Left colon (tissue), 2 donors: ENCODE data around the gene MEDAG. TPM values are rescaled to one million over a fixed set of nuclear protein-coding genes. Genes with fewer than 3 reads are reported as not detected.
A peak's percentile ranks its signal among the peaks of the same experiment; 100 is the strongest.

Source experiments
- ATAC-seq: fragments of 200-7000 bp; cut with Tn5 transposase; one replicate; pipeline ENCODE4 v1.9.1; 2020; ENCODE audit warnings: mild to moderate bottlenecking, moderate library complexity
- DNase-seq, 2 donors: peaks; one replicate each; pipeline ENCODE4 v3.0.0-alpha.2; 2020
- intact Hi-C, 2 donors: fragments of 100-400 bp; cut with DNase I in 1 of 2; cut with micrococcal nuclease in 1 of 2; formaldehyde crosslinking; loops; one replicate each; pipeline versions ENCODE4 v1.11.2 to v1.14.0; 2022; cut with DNase I, micrococcal nuclease
- total RNA-seq, 2 donors: library from RNA; stranded (reverse); fragmentation: NEBNext Ultra II Directional; extraction: Animal tissue kit (Norgen Biotek cat#: 25700); gene quantifications; one replicate each; pipeline ENCODE4 v1.2.1, GENCODE V29; 2021
- donor health status: DM: no; HTN: no; CAD: no.
- donor health status: DM: yes; HTN: yes; CAD: no.

MEDAG gene
- total RNA-seq, 2 donors from 2014 or later, result 2.3 to 3.9 TPM

DNA sequence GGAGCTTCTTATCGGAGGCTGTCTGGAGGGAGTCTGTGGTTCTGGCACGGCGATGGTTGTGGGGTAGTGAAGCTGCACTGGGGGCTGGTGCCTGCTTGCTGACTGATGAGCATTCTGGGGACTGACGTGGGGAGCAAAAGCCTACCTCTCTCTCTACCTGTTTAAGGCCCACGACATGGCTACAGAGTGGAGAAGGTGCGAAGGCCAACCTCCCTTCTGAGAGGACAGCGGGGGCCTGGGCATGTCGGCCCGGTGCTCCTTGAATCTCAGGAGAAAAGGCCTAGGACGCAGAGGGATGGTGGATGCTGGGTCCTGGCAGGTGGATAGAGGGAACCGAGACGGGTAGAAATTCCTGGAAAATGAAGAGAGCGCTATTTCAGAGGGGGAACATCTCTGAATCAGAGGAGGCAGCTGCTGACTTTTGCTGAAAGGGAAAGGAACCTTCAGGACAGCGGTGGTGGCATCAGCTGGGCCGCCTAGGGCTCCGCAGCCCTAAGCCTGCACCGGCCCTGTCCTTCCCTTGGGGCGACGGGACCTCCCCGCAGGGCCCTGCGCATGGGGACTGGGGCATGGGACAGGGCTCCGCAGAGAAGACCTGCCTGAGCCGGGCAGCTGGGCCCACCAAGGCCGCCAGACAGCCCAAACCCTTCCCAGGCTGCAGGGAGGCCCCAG lies 35.0 kb upstream of the MEDAG start:
- DNase-seq (no peak), ATAC-seq (no peak)
- intact Hi-C loops, result no loop called here

DNA sequence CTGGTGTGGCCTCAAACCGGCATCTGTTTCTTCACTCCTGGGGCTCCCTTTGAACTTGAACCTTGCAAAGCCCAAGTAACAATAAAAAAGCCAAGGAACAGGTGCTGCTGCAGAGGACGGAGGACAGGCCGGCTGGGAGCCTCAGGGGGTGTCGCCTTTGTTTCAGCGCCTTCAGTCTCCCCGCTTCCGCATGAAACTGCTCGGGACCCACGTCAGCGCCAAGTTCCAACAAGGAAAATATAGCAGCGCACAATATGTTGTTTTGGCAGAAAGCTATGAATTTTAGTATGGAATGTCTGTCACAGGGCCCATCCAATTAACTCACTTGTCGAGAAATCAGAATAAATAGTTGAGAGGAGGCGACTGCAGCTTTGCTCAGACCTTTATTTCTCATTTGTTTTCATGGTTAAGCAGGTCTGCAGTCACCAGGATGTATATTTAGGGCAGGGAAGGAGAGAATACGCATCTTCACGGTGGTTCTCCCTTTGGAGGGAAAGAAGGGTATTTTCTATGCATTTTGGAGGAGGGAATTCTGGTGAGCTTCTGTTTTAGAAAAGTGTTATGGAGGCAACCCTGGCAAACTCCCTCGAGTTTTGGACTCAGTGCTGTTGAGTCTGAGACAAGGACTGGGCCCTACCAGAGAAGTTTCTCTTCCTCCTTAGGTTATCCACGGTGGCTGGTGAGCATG lies 34.3 kb upstream of the MEDAG start:
- intact Hi-C loops, result no loop called here
- ATAC-seq, result no peak
- no peak for DNase-seq

DNA sequence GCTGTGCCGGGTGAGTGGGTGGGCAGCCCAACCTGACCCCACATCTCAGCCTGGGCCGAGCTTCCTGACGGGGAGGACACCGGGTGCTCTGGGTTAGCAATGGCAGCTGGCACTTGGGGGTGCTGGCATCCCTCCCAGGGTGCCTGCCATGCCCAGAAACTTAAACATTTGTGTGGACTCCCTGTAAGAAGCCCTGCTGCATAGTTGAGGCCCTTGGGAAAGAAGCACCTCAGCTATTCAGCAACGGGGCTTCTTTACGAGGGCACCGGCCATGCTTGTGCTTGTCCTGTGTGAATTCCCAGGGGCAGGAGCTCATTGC lies 33.8 kb upstream of the MEDAG start:
- ATAC-seq (no peak), DNase-seq (no peak)
- intact Hi-C loops, result no loop called here

DNA sequence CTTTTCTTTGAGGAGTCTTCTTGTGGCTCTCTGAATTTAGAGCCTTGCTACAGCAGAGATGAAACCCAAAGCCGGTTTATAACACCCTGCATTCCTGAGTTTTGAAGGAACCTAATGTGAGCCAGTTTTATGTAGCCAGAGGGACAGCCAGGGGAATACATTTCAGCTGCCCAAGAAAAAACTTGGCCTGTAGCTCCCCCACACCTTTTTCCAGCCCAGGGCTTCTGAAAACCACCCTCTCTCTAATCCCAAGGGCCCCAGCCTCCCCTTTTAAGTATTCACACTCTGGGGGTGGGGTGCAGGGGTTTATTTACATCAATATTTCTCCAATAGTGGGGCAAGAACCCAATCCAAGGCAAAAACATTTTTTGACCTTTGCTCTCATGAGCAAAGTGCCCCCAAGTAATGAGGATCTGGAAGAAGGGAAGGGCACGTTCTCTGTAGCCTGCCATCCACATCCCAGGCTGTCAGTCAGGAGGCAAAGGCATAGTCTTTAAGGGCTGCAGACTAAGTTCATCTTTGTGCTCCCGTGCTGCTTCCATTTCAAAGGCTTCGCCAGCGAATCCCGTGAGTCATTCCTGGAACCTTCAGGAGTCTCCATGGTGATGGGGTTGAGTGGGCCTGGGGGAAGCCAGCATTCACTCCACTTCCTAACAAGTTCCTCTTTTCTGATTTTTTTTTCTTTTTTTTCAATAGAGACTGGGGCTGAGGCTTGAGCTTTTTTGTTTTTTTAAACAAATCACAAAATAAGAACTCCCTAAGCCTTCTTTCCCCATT lies 33.2 kb upstream of the MEDAG start:
- intact Hi-C loops, result no loop called here
- ATAC-seq, result no peak
- DNase-seq, result peak in 1 of 2 donors; percentile 51

DNA sequence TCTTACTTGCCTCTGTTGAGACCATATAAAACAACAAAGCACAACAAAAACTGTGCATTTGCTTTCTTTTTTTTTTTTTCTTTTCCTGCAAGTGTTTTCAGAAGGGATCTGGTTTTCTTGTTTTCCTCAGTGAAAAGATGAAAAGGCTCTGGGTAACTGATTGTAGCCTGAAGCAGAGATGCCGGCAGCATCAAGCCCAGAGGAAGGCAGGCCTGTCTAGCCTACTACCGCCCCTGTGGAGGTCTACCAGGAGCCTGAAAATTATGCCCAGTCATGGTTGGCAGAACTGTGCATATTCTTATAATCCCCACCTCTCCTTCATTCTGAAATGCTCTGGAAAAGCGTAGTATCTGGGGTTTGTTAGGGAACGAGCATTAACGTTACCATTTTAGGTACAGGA lies 32.6 kb upstream of the MEDAG start:
- intact Hi-C loops, result no loop called here
- ATAC-seq, result no peak

DNA sequence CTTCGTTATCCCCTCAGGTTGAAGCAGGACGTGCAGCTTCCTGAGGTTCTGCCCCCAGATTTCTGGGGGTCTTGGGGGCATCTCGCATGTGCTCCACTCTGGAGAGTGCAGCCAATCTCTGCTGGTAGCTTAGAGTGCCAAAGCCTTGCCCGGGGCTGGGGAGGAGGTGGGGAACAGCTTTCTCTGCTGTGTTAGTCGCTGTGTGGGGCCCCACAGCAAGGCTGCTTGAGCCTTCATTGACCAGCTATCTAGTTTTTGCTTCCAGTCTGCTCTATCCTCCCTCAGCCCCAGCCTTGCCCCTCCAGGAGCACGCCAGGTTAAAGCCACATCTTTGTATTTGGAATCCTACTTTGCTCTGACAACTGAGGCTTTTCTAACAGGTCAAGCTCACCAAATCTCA lies 32.0 kb upstream of the MEDAG start:
- intact Hi-C loops, result no loop called here
- DNase-seq (no peak), ATAC-seq (no peak)

More for the DNA sequence above, 32.6 kb upstream of the MEDAG start:
- no peak for DNase-seq

DNA sequence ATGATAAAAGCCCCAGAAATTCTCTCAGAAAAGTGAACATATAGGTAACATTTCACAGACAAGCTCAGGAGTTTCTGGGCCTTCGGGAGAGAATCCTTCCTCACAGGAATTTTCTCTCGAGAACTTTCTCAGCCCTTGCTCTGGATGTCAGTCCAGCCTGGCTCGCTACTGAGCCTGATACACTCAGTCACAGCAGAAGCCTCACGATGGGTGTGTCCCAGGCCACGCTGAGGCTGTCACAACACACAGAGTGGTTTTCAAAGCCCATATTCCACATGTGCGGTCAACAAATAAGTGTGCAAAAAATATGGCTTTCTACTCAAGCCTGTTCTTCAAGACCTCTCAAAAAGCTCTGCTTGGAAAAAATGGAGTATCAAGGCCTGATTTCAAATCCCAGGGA lies 31.5 kb upstream of the MEDAG start:
- intact Hi-C loops, result no loop called here
- no peak for ATAC-seq

DNA sequence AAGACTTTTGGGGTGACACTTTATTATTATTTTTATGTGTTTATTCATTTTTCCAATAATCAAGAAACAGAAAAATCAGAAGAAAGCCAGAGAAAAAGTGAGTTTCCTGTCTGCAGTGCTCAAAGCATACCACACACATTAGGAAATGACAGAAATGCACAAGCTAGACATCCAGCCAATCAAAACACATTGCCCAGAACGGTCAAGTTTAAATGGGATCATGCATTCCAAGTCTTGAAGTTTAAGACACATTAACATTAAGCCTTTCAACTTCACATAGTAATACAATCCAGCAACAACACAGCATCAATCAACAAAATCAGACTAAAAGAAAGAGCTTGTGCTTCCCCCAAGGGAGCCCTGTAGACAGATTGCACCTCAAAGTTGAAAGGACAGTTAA lies 28.7 kb upstream of the MEDAG start:
- intact Hi-C loops, result no loop called here
- DNase-seq, result no peak
- no peak for ATAC-seq

More for the DNA sequence above, 31.5 kb upstream of the MEDAG start:
- no peak for DNase-seq

DNA sequence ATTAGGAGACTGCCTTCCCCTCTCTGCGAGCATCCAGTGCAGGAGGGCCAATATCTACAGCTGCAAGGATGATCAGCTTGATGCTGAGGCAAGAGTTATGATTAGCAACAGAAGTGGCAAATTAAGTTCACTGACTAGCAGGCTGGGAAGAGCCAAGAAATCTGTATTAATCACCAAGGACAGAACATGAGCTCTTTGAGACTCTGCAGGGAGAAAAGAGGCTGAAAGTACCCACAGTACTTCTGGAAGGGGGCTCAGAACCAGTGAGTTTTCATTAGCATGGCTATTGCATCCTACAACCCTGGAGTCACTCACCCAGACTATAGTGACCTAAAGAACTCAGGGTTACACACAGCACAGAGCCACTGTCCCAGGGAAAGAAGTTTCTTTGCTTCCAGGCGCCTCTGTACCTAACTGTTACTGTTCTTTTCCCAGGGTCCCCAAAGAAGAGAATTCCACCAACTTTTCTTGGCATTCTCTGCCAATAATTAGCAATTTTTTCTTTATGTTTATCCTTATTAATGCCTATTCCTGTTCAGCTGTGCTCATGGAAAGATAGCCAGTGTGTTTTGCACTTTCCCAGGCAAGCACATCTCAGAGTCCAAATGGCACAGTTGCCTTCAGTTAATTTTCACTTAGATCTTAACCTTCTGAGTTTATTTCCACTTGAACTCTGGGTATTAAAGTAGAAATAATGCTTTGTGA lies 25.8 kb upstream of the MEDAG start:
- intact Hi-C loops, result no loop called here
- no peak for ATAC-seq
- DNase-seq, result no peak

DNA sequence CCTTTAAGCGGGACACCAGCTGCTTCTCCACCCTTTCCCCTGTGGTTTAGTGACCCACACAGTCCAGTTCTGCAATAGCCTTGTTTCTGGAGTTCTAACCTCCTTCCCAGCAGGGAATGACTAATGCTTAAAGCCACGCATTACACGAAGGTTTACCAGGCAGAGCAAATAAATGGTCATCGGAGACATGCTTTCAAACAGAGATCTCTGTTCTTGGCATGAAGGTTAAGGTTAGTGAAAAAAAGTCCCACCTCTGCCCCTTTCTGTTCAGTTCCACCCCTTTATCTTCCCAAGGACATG lies 25.3 kb upstream of the MEDAG start:
- DNase-seq (no peak), ATAC-seq (no peak)
- intact Hi-C loops, result no loop called here

DNA sequence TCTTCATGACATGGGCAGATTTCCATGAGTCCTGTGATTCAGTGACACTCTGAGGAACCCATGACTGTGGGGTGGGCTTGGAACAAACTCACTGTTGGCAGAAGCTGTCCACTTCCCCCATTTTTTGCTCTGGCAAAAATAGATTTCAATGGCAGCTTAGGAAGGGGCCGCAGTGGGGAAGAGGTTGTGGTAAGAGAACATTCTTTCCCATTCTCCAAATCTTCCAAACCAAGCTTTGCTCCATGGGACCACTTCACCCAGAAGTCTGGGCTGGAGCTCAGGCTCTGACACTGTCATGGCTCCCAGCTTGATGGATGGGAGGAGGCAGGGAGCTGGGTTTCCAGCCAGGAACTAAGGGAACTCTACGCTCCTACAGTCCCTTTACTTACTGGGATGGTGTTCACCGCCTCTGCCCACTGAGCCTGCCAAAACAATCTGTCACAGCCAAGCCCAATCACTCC lies 24.9 kb upstream of the MEDAG start:
- intact Hi-C loops, result no loop called here
- no peak for DNase-seq
- ATAC-seq, result no peak

DNA sequence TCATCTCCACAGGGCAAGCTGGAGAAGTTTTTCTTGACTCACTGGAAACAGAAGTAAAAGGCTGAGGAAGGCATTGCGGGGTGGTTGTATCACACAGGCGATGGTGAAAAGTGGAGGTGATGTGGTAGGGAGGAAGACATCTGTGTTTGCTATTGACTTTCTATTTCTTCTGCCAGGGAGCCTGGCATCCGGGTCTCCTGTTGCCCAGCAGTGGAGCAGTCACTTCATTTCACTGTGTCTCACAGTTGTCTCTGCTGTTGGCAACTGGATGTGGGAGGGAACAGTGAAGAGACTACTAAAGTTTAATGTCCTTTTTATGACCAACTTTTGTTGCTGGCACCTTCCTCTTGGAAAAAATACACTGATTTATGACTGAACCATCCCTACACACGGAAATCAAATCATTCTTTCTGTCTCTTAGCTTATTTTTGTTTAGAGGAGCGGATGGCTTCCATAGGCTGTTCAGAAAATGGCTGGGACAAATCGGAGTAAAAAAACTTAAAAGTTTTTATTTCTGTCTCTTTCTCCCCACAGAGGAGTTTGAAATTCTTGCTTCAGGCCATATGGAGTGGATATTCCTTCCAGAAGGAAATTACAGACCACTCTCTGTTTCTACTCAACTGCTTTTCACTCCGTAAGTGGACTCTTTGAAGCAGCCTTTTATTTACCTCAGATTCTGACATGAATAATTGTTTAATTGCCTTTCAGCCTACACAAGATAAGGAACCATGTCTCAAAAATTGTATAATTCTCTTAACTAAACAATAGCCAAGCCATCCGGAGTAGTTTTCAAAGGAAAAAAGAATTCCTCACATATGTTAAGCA lies 23.8 kb upstream of the MEDAG start:
- intact Hi-C loops, result no loop called here
- DNase-seq (no peak), ATAC-seq (peak; percentile 55)

DNA sequence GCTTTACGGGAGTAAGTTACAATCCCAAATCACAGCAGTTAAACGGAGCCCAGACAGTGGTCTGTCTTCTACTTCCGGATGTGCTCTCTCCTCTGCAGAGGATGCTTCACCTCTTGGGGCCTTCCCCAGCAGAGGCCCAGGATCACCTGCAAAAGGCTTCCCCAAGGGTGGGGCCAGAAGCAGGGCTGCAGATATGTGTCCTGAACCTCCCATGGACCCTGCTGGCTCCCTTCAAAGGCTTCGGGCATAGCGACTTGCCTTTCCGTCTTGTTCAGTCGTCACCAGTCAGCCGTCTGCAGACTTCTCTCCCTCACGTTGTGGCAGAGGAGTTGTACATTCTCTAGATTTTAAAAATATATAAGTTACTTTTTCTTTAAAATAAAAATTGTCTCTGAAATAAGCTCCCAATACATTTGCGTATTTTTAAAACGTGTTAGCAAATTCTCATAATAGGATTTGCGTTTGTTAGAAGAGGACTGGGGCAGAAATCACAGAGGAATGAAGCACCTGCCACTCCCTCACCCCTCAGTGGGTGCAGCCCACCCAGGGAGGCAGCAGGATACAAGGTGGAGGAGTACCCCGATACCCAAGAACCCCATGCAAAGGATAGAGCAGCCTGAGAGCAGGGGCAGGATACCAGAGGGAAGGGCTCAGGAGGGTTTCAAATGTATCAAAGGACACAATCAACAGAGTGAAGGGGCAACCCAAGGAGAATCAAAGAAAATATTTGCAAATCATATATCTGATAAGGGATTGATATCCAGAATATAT lies 22.9 kb upstream of the MEDAG start:
- ATAC-seq, result no peak
- intact Hi-C loops, result no loop called here

DNA sequence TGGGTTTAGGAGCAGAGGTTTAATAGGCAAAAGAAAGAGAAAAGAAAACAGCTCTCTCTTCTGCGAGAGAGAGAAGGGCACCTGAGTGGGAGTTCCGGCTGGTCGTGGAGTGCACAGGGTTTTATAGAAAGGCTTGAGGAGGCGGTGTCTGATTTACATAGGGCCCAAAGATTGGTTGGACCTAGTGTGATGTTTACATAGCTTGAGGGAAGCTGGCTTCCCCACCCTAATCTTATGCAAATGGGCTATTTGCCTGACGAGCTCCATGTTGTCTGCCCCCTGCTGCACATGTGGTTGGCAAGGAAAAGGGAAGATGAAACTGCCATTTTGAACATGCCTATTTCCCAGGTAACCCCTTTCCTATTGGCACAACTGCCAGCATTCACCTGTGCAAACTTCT lies 21.5 kb upstream of the MEDAG start:
- no peak for ATAC-seq
- intact Hi-C loops, result no loop called here
- no peak for DNase-seq

More for the DNA sequence above, 22.9 kb upstream of the MEDAG start:
- no peak for DNase-seq

DNA sequence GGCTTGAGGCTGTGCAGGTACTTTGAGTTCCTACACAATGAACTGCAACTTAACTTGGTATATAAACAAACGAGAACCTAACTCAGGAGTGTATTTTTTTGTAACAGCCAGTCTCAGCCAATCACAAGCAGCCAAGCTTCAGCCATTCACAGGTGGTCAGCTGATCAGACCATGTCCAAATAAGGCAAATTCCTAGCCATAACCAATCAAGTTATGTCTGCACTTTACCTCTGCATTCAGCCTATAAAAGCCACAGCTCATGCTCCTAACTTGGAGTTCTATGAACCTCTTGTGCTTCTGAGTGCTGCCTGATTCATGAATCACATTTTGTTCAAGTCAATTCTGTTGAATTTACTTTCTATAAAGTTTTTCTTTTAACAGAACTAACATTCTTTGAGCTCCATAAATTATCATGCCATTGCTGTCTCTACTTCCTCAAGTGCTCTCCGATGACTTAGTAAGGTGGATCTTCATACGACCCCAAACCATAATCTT lies 16.8 kb upstream of the MEDAG start:
- ATAC-seq, result no peak
- intact Hi-C loops, result no loop called here
- no peak for DNase-seq

DNA sequence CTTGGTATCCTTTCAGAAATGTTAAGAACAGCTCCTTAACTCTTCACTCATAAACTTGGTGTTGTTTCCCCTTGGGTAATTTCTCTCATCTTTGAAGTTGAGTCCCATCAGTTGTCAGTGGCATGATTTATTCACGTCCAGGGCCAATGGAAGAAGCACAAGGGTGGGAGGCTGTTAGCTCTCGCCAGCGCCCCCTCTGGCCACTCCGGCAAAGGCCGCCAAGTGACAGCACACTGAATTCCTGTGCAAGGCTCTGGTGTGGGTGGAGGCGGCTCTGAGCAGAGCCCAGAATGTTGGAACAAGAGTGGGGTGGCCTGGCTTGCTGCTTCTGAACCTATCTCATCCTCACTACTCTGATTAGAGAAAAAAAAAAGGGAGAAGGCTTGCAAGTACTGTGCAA lies 13.1 kb upstream of the MEDAG start:
- DNase-seq, result no peak
- intact Hi-C loops, result no loop called here
- ATAC-seq, result no peak

DNA sequence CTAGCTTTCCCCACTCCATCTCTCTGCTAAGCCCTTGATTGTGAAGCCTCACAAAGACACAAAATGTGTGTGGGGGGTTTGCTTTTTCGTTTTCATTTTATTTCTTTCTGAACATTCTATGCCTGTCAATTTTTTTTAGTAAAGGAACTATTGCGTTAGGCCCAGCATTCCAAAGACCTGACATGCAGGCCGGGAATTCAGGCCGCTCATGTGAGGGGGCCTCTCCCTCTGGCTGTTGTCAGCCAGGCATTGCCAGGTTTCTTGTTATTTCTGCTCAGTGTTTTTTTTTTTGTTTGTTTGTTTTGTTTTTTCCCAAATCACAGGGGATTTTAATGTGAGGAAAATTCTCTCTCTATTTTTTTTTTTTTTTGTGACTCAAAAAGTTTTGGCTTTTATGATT lies 10.3 kb upstream of the MEDAG start:
- intact Hi-C loops, result no loop called here
- no peak for DNase-seq

DNA sequence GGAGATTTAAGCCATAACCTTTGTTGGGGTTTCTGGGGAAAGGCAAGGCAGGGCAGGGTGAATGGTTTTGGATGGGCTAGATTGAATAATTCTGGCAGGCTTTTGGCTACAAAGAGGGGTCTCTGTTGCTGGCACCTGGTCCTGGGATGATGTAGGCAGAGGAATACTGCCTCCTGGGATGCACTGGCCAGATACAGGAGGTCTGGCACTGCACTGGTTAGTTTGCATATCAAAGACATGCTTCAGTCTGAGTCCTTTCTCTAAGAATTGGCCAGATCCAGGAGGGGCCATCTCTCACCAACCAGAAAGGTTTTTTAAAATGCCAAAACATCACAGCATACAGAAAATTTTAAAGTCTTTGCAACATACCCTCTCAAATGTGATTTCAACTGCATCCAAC lies 8.0 kb upstream of the MEDAG start:
- intact Hi-C loops, result no loop called here

More for the DNA sequence above, 10.3 kb upstream of the MEDAG start:
- no peak for ATAC-seq

More for the DNA sequence above, 8.0 kb upstream of the MEDAG start:
- ATAC-seq (no peak), DNase-seq (no peak)
